Measurements from ENCODE around the gene GSK3B. TPM values are rescaled to one million over a fixed set of nuclear protein-coding genes. Genes with fewer than 3 reads are reported as not detected.

GSK3B gene
- total RNA-seq, 1 donor from 2014 or later = 138 TPM

GRCh38 chr3:119885746-119886530 lies 208.3 kb downstream of the GSK3B start:
- H3K4me3 Mint-ChIP-seq (ENCODE audit: unreplicated experiment) = no peak overlapping the region
- no peaks in the 10 kb centered on the region for H3K4me1 Mint-ChIP-seq (ENCODE audit: low read depth, unreplicated experiment)
- peaks cover 12% of the 10 kb centered on the region for H3K36me3 Mint-ChIP-seq (ENCODE audit: unreplicated experiment)
- H3K27ac Mint-ChIP-seq (ENCODE audit: unreplicated experiment) = no peak overlapping the region
- no peak for DNase-seq
- no peaks in the 10 kb centered on the region for H3K27me3 Mint-ChIP-seq (ENCODE audit: unreplicated experiment)
- no peak for TF ChIP-seq CTCF (IDR thresholded peaks at IDR 0.05; ENCODE audit: partially characterized antibody, unreplicated experiment)
- peaks cover 2% of the 10 kb centered on the region for H3K9me3 Mint-ChIP-seq (ENCODE audit: unreplicated experiment)

- H3K36me3 Mint-ChIP-seq (ENCODE audit: unreplicated experiment) = peaks cover 9% of the 10 kb centered on the region
- no peaks in the 10 kb centered on the region for H3K4me1 Mint-ChIP-seq (ENCODE audit: low read depth, unreplicated experiment)
- no peaks in the 10 kb centered on the region for H3K27me3 Mint-ChIP-seq (ENCODE audit: unreplicated experiment)
- no peak for DNase-seq
- H3K4me3 Mint-ChIP-seq (ENCODE audit: unreplicated experiment) = no peak overlapping the region
- no peak overlapping the region for H3K27ac Mint-ChIP-seq (ENCODE audit: unreplicated experiment)
- TF ChIP-seq CTCF (IDR thresholded peaks at IDR 0.05; ENCODE audit: partially characterized antibody, unreplicated experiment) = no peak
- H3K9me3 Mint-ChIP-seq (ENCODE audit: unreplicated experiment) = peaks cover 3% of the 10 kb centered on the region
Measured at GRCh38 chr3:119884161-119884557, 210.1 kb downstream of the GSK3B start.

GRCh38 chr3:119883461-119884160 lies 210.6 kb downstream of the GSK3B start:
- no peaks in the 10 kb centered on the region for H3K27me3 Mint-ChIP-seq (ENCODE audit: unreplicated experiment)
- H3K4me3 Mint-ChIP-seq (ENCODE audit: unreplicated experiment) = no peak overlapping the region
- peaks cover 3% of the 10 kb centered on the region for H3K9me3 Mint-ChIP-seq (ENCODE audit: unreplicated experiment)
- peaks cover 5% of the 10 kb centered on the region for H3K36me3 Mint-ChIP-seq (ENCODE audit: unreplicated experiment)
- H3K27ac Mint-ChIP-seq (ENCODE audit: unreplicated experiment) = no peak overlapping the region
- H3K4me1 Mint-ChIP-seq (ENCODE audit: low read depth, unreplicated experiment) = no peaks in the 10 kb centered on the region
- DNase-seq = no peak
- TF ChIP-seq CTCF (IDR thresholded peaks at IDR 0.05; ENCODE audit: partially characterized antibody, unreplicated experiment) = no peak

GRCh38 chr3:119880966-119881365 lies 213.3 kb downstream of the GSK3B start:
- H3K9me3 Mint-ChIP-seq (ENCODE audit: unreplicated experiment) = peaks cover 2% of the 10 kb centered on the region

More at GRCh38 chr3:119880966-119881365, 213.3 kb downstream of the GSK3B start:
- DNase-seq = no peak
- Mint-ChIP-seq H3K36me3 (ENCODE audit: unreplicated experiment) (no peaks in the 10 kb centered on the region), H3K27me3 (ENCODE audit: unreplicated experiment) (no peaks in the 10 kb centered on the region), H3K4me1 (ENCODE audit: low read depth, unreplicated experiment) (no peaks in the 10 kb centered on the region), H3K27ac (ENCODE audit: unreplicated experiment) (no peak overlapping the region), H3K4me3 (ENCODE audit: unreplicated experiment) (no peak overlapping the region)
- TF ChIP-seq CTCF (IDR thresholded peaks at IDR 0.05; ENCODE audit: partially characterized antibody, unreplicated experiment) = no peak

Data from glutamatergic neuron (in vitro differentiated cells).